Hepatocyte (in vitro differentiated cells): Measurements from ENCODE around the gene FCER2.

Source experiments
- EZH2 ChIP-seq: fragments of 200-600 bp; sonication (generic); IDR thresholded peaks from 2 replicates; pipeline ENCODE4 v1.6.1; 2016; ENCODE audit warnings: antibody characterized with exemption, mild to moderate bottlenecking, borderline replicate concordance
- EZH2phosphoT487 ChIP-seq: fragments of 200-600 bp; sonication (generic); IDR thresholded peaks from one replicate; pipeline ENCODE4 v1.6.1; 2018; ENCODE audit warnings: antibody characterized with exemption, mild to moderate bottlenecking, low read depth, moderate library complexity; ENCODE audit not compliant: unreplicated experiment, severe bottlenecking
- TF ChIP-seq, protein P1 (sequence below): fragments of 200-600 bp; sonication (generic); IDR thresholded peaks from 2 replicates; pipeline ENCODE4 v1.5.1; 2016; ENCODE audit warnings: antibody characterized with exemption, mild to moderate bottlenecking; ENCODE audit not compliant: poor library complexity

DNA sequence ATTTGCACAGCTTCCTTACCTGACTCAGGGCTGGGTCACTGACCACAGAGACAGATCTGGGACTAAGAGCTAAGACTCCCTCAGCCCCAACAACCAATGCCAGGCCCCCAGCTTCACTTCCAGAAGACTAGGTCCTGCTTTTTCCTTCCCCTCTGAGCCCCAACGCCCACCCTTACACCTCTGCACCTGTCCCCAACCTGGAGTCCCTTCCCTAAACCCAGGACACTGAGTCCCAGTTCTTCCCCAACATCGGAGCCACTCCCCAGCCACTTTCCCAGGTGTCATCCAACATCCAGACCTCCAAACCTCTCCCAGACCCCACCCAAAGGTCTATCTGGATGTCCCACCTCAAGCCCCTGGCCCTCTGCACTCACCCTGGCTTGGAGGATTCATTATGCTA is 2.9 kb downstream of the FCER2 start:
- TF ChIP-seq, protein P1, sequence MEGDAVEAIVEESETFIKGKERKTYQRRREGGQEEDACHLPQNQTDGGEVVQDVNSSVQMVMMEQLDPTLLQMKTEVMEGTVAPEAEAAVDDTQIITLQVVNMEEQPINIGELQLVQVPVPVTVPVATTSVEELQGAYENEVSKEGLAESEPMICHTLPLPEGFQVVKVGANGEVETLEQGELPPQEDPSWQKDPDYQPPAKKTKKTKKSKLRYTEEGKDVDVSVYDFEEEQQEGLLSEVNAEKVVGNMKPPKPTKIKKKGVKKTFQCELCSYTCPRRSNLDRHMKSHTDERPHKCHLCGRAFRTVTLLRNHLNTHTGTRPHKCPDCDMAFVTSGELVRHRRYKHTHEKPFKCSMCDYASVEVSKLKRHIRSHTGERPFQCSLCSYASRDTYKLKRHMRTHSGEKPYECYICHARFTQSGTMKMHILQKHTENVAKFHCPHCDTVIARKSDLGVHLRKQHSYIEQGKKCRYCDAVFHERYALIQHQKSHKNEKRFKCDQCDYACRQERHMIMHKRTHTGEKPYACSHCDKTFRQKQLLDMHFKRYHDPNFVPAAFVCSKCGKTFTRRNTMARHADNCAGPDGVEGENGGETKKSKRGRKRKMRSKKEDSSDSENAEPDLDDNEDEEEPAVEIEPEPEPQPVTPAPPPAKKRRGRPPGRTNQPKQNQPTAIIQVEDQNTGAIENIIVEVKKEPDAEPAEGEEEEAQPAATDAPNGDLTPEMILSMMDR: no peak
- TF ChIP-seq EZH2 (no peak), EZH2phosphoT487 (no peak)
